Endothelial cell of umbilical vein (primary cell): ENCODE measurements around the gene PAK6. TPM values are rescaled to one million over a fixed set of nuclear protein-coding genes. Genes with fewer than 3 reads are reported as not detected.

Experiments
- BruUV-seq: library from RNA; stranded (reverse); fragments of 400-500 nt; replicated peaks from 2 replicates; lab custom pipeline; 2021; lab: Mats Ljungman, UMichigan
- CTCF ChIA-PET: fragments of 300-600, 350-600 bp; sonication (Branson Sonifier 250); formaldehyde crosslinking; loops from one replicate; lab custom pipeline; 2021; ENCODE audit warnings: antibody characterized with exemption, inconsistent platforms; lab: Charles Lee
- POLR2A ChIA-PET: fragments of 300-600, 350-600 bp; sonication (Branson Sonifier 250); formaldehyde crosslinking; loops from one replicate; lab custom pipeline; 2021; ENCODE audit warnings: antibody characterized with exemption, inconsistent platforms; lab: Charles Lee
- DNase-seq: peaks from one replicate; pipeline ENCODE4 v3.0.0-alpha.2; 2011; ENCODE audit warnings: low read depth, low spot score
- FAIRE-seq: peaks from 2 replicates; lab custom pipeline; 2011; peaks lifted over from hg19 to GRCh38; lab: Jason Lieb, UNC
- H2AFZ ChIP-seq: 2 replicates; pipeline ENCODE4 v1.6.0; 2012; ENCODE audit warnings: low read depth, low read length, control low read depth, inconsistent platforms
- H3K27ac ChIP-seq: 2 replicates; pipeline ENCODE4 v1.5.1; 2011; ENCODE audit warnings: low read depth, mild to moderate bottlenecking, control low read depth, low read length, moderate library complexity; ENCODE audit not compliant: insufficient read depth
- H3K27me3 ChIP-seq, 2 experiments: 2 replicates each; pipeline versions ENCODE4 v1.6.0 to v1.6.1; 2011; ENCODE audit warnings: low read length in 2 of 2, mixed read lengths in 1 of 2; ENCODE audit not compliant: control insufficient read depth in 2 of 2, insufficient read depth in 2 of 2
- H3K36me3 ChIP-seq, 2 experiments: 2 replicates in 1 of 2; 3 replicates in 1 of 2; pipeline ENCODE4 v1.5.1; 2011; ENCODE audit warnings: low read length in 2 of 2, mild to moderate bottlenecking in 1 of 2, moderate library complexity in 1 of 2; ENCODE audit not compliant: control insufficient read depth in 2 of 2, insufficient read depth in 2 of 2; ENCODE audit errors: extremely low read depth in 1 of 2
- H3K4me1 ChIP-seq: 3 replicates; pipeline ENCODE4 v1.5.1; 2011; ENCODE audit warnings: mild to moderate bottlenecking, low read length; ENCODE audit not compliant: control insufficient read depth, insufficient read depth; ENCODE audit errors: extremely low read depth
- H3K4me2 ChIP-seq: 2 replicates; pipeline ENCODE4 v1.6.1; 2011; ENCODE audit warnings: low read length, control low read depth, mixed read lengths; ENCODE audit not compliant: insufficient read depth
- H3K4me3 ChIP-seq, 3 experiments: fragments of 200-600 bp in 1 of 3; sonication (generic), shearing (Covaris generic) in 1 of 3; replicated peaks in 1 of 3; 2 replicates each; pipeline ENCODE4 v1.5.1; 2011 to 2016; ENCODE audit warnings: control low read depth in 3 of 3, low read length in 3 of 3, mild to moderate bottlenecking in 2 of 3, inconsistent platforms in 1 of 3, low read depth in 1 of 3, moderate library complexity in 1 of 3; ENCODE audit not compliant: insufficient read depth in 1 of 3
- H3K79me2 ChIP-seq: 2 replicates; pipeline ENCODE4 v1.6.0; 2012; ENCODE audit warnings: low read length, inconsistent platforms; ENCODE audit not compliant: control insufficient read depth, insufficient read depth
- H3K9ac ChIP-seq: replicated peaks from 2 replicates; pipeline ENCODE3; 2011; ENCODE audit warnings: low read length, control low read depth; ENCODE audit not compliant: insufficient read depth; ENCODE audit errors: extremely low read depth
- H3K9me1 ChIP-seq: replicated peaks from 3 replicates; pipeline ENCODE4 v1.6.0; 2011; ENCODE audit warnings: mild to moderate bottlenecking, low read length; ENCODE audit not compliant: control insufficient read depth, insufficient read depth; ENCODE audit errors: extremely low read depth
- H3K9me3 ChIP-seq: replicated peaks from 2 replicates; pipeline ENCODE4 v1.5.1; 2012; ENCODE audit warnings: low read length, inconsistent platforms; ENCODE audit not compliant: control insufficient read depth, insufficient read depth
- H4K20me1 ChIP-seq: replicated peaks from 2 replicates; pipeline ENCODE3; 2011; ENCODE audit warnings: mild to moderate bottlenecking, low read length; ENCODE audit not compliant: control insufficient read depth, insufficient read depth; ENCODE audit errors: extremely low read depth
- EZH2 ChIP-seq: IDR thresholded peaks from 2 replicates; pipeline ENCODE4 v1.6.1; 2012; ENCODE audit warnings: borderline replicate concordance, low read depth, mild to moderate bottlenecking, moderate library complexity, low read length, inconsistent platforms; ENCODE audit not compliant: severe bottlenecking
- FOS ChIP-seq: IDR thresholded peaks from 2 replicates; pipeline ENCODE4 v1.6.1; 2011; ENCODE audit warnings: mild to moderate bottlenecking, low read length, moderate library complexity, borderline replicate concordance; ENCODE audit not compliant: insufficient read depth
- GATA2 ChIP-seq: IDR thresholded peaks from 2 replicates; pipeline ENCODE4 v1.7.0; 2011; ENCODE audit warnings: low read depth, mild to moderate bottlenecking, moderate library complexity, mixed read lengths, low read length; ENCODE audit not compliant: insufficient read length, insufficient read depth
- JUN ChIP-seq: IDR thresholded peaks from 2 replicates; pipeline ENCODE4 v1.6.1; 2011; ENCODE audit warnings: borderline replicate concordance, low read depth; ENCODE audit not compliant: insufficient read length, insufficient read depth
- MAX ChIP-seq: IDR thresholded peaks from 2 replicates; pipeline ENCODE4 v1.6.1; 2011; ENCODE audit not compliant: insufficient read depth, insufficient read length
- MYC ChIP-seq: IDR thresholded peaks from one replicate; pipeline ENCODE4 v1.6.1; 2011; ENCODE audit warnings: mild to moderate bottlenecking, low read depth, low read length
- POLR2A ChIP-seq: IDR thresholded peaks from 2 replicates; pipeline ENCODE4 v1.6.1; 2012; ENCODE audit warnings: low read depth, mild to moderate bottlenecking, control low read depth, low read length
- POLR2AphosphoS5 ChIP-seq: IDR thresholded peaks from 2 replicates; pipeline ENCODE4 v1.6.1; 2012; ENCODE audit warnings: low read depth, mild to moderate bottlenecking, control low read depth, low read length, moderate library complexity; ENCODE audit not compliant: insufficient read depth
- dilution Hi-C: fragments of 300-500 bp; cut with MboI; formaldehyde crosslinking; loops from one replicate; pipeline ENCODE4 v1.15.0; 2019; ENCODE audit warnings: low sequenced_read_pairs; ENCODE audit not compliant: extremely low pct_ligation_motif_present
- intact Hi-C: fragments of 100-400 bp; cut with micrococcal nuclease; formaldehyde crosslinking; loops from one replicate; pipeline ENCODE4 v1.10.0; 2022
- polyA plus RNA-seq, 4 experiments: library from polyadenylated mRNA; depleted of rRNA in 3 of 4; stranded (reverse) in 3 of 4; unstranded in 1 of 4; fragments of >200 nt; gene quantifications; 2 replicates each; pipeline versions ENCODE4 v1.2.1 to v1.2.3, GENCODE V29; 2011 to 2012; ENCODE audit warnings: missing spikeins in 1 of 4
- total RNA-seq: library from RNA; stranded (reverse); gene quantifications from 2 replicates; pipeline ENCODE4 v1.2.3, GENCODE V29; 2021
- TF ChIP-seq, protein P1 (sequence below), 2 donors: IDR thresholded peaks; 1 replicate in 1 of 2; 2 replicates in 1 of 2; pipeline ENCODE4 v1.5.1; 2011; ENCODE audit warnings: low read length in 2 of 2, mild to moderate bottlenecking in 2 of 2, moderate library complexity in 2 of 2, control low read depth in 1 of 2, inconsistent platforms in 1 of 2, low read depth in 1 of 2; ENCODE audit not compliant: insufficient read depth in 1 of 2; ENCODE audit errors: extremely low read depth in 1 of 2

Gene PAK6
- total and polyA plus RNA-seq, 2 donors (not counting 3 experiments of a cell fraction or from before 2014, with no cell fraction given), result not detected

- Histone ChIP-seq H3K4me2 (no peak overlapping the region), H3K36me3 (no peaks in the 10 kb centered on the region), H3K9me3 (no peaks in the 10 kb centered on the region), H3K9ac (no peak overlapping the region), H3K4me3 (no peak overlapping the region), H3K9me1 (no peaks in the 10 kb centered on the region), H2AFZ (no peak overlapping the region), H3K27me3 (peaks cover 5 to 11% of the 10 kb centered on the region in 2 experiments), H3K27ac (no peak overlapping the region), H3K4me1 (no peaks in the 10 kb centered on the region), H4K20me1 (no peaks in the 10 kb centered on the region), H3K79me2 (no peaks in the 10 kb centered on the region)
- TF ChIP-seq POLR2AphosphoS5 (no peak), FOS (no peak), MAX (no peak), MYC (no peak), JUN (no peak)
- DNase-seq (no peak), FAIRE-seq (no peak)
- intact Hi-C loops (no loop called here), dilution Hi-C loops (no loop called here)
- CTCF ChIA-PET, result interaction anchor here (1.1 to 3.9 kb wide), 5 partner anchors 9 to 26 kb away, joined by 3 to 32 read pairs (median 15); no protein-coding TSS in a partner anchor
- POLR2A ChIA-PET, result no interaction called here
- BruUV-seq, result no TSS peak
Measured at GRCh38 chr15:40300771-40301170, 61.9 kb downstream of the PAK6 start.

GRCh38 chr15:40301467-40302179, 62.8 kb downstream of the PAK6 start:
- BruUV-seq, result no TSS peak
- intact Hi-C loops (no loop called here), dilution Hi-C loops (no loop called here)
- POLR2A ChIA-PET, result no interaction called here
- Histone ChIP-seq H4K20me1 (no peaks in the 10 kb centered on the region), H3K79me2 (no peaks in the 10 kb centered on the region), H2AFZ (no peak overlapping the region), H3K36me3 (no peaks in the 10 kb centered on the region), H3K27me3 (peaks cover 5 to 11% of the 10 kb centered on the region in 2 experiments), H3K9me1 (no peaks in the 10 kb centered on the region), H3K4me2 (no peak overlapping the region), H3K9ac (no peak overlapping the region), H3K4me3 (no peak overlapping the region), H3K9me3 (no peaks in the 10 kb centered on the region), H3K27ac (no peak overlapping the region), H3K4me1 (no peaks in the 10 kb centered on the region)
- DNase-seq (no peak), FAIRE-seq (no peak)
- CTCF ChIA-PET, result interaction anchor here (1.0 to 3.9 kb wide), 6 partner anchors 8 to 27 kb away, joined by 3 to 32 read pairs (median 10); no protein-coding TSS in a partner anchor
- TF ChIP-seq MAX (no peak), MYC (no peak), POLR2AphosphoS5 (no peak), EZH2 (no peak), JUN (no peak), FOS (no peak), POLR2A (no peak), GATA2 (no peak)
- TF ChIP-seq, protein P1, sequence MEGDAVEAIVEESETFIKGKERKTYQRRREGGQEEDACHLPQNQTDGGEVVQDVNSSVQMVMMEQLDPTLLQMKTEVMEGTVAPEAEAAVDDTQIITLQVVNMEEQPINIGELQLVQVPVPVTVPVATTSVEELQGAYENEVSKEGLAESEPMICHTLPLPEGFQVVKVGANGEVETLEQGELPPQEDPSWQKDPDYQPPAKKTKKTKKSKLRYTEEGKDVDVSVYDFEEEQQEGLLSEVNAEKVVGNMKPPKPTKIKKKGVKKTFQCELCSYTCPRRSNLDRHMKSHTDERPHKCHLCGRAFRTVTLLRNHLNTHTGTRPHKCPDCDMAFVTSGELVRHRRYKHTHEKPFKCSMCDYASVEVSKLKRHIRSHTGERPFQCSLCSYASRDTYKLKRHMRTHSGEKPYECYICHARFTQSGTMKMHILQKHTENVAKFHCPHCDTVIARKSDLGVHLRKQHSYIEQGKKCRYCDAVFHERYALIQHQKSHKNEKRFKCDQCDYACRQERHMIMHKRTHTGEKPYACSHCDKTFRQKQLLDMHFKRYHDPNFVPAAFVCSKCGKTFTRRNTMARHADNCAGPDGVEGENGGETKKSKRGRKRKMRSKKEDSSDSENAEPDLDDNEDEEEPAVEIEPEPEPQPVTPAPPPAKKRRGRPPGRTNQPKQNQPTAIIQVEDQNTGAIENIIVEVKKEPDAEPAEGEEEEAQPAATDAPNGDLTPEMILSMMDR (IDR thresholded peaks at IDR 0.05; ENCODE audit: extremely low read depth in 1 of 2, insufficient read depth in 1 of 2, low read depth in 1 of 2, low read length in 2 of 2), result no peak
